Adipocyte (in vitro differentiated cells): Measurements from ENCODE around the gene TMC6.
"Not testable (repeated sequence)": the region's sequence is repeated elsewhere in the genome, so short reads cannot be mapped to it uniquely, and the experiment has no call there.

Source experiments
- DNase-seq: peaks from one replicate; pipeline ENCODE4 v3.0.0-alpha.2; 2015; ENCODE audit warnings: low read depth
- H3K27me3 ChIP-seq: replicated peaks from 2 replicates; pipeline ENCODE4 v1.7.0; 2013; ENCODE audit warnings: mild to moderate bottlenecking, low read length, moderate library complexity; ENCODE audit not compliant: control insufficient read depth, insufficient read depth
- H3K36me3 ChIP-seq: 2 replicates; pipeline ENCODE4 v1.7.0; 2013; ENCODE audit warnings: low read length, mild to moderate bottlenecking, moderate library complexity; ENCODE audit not compliant: control insufficient read depth, insufficient read depth, severe bottlenecking
- H3K4me1 ChIP-seq: 2 replicates; pipeline ENCODE4 v1.7.0; 2013; ENCODE audit warnings: mild to moderate bottlenecking, low read length, moderate library complexity; ENCODE audit not compliant: control insufficient read depth, insufficient read depth
- H3K4me3 ChIP-seq: 2 replicates; pipeline ENCODE4 v1.7.0; 2013; ENCODE audit warnings: mild to moderate bottlenecking, low read length, moderate library complexity
- H3K9ac ChIP-seq: 2 replicates; pipeline ENCODE4 v1.7.0; 2013; ENCODE audit warnings: mild to moderate bottlenecking, low read length, moderate library complexity
- H3K9me3 ChIP-seq: 2 replicates; pipeline ENCODE4 v1.7.0; 2013; ENCODE audit warnings: mild to moderate bottlenecking, low read length, moderate library complexity; ENCODE audit not compliant: control insufficient read depth

Gene TMC6

DNA sequence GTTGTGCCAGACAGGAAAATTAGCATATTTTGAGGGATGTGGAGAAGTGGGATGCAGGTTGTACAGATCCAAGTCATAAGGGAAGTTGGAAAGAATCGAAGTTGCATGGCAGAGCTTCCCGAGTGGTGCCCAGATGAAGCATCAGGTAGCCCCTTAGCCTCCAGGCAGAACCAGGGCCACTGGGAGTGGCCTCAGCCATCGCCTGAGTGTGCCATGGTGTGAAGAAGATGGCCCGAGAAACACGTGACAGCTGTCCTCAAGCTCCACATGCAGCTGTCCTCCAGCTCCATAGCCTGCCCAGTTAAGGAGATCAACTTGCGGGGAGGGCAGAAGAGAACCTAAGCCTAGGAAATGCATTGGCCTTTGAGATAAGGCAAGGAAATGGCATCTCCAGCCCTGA is 33.5 kb downstream of the TMC6 start:
- Histone ChIP-seq H3K4me1 (no peaks in the 10 kb centered on the region), H3K36me3 (peaks cover 90% of the 10 kb centered on the region), H3K9ac (no peak overlapping the region), H3K9me3 (no peaks in the 10 kb centered on the region), H3K27me3 (no peaks in the 10 kb centered on the region), H3K4me3 (no peak overlapping the region)
- DNase-seq: no peak

DNA sequence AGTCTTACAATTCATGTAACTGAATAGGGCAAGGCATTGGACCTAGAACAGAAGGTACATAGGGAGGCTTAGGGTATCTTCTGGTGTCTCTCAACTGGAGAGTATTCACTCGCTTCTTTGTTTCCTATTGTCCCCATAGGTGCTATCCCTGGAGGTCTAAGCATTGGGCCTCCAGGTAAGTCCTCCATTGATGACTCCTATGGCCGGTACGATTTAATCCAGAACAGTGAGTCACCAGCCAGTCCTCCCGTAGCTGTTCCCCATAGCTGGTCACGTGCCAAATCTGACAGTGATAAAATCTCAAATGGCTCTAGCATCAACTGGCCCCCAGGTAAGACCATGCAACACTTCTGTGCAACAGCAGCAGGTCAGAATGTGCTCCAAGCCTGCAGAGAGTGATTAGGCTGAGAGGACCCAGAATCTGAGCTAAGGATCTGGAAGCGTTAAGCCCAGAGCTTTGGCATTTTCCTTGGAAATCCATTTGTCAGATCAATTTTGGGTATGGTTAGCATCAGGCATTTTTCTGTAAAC is 35.7 kb downstream of the TMC6 start:
- no peak overlapping the region for H3K9ac ChIP-seq
- no peaks in the 10 kb centered on the region for H3K9me3 ChIP-seq
- no peak for DNase-seq
- no peak overlapping the region for H3K4me3 ChIP-seq
- H3K4me1 ChIP-seq: no peaks in the 10 kb centered on the region
- H3K27me3 ChIP-seq: no peaks in the 10 kb centered on the region
- peaks cover 83% of the 10 kb centered on the region for H3K36me3 ChIP-seq

- H3K9me3 ChIP-seq: no peaks in the 10 kb centered on the region
- peaks cover 78% of the 10 kb centered on the region for H3K36me3 ChIP-seq
- DNase-seq: no peak
- H3K4me3 ChIP-seq: no peak overlapping the region
- no peaks in the 10 kb centered on the region for H3K27me3 ChIP-seq
- no peaks in the 10 kb centered on the region for H3K4me1 ChIP-seq
- H3K9ac ChIP-seq: no peak overlapping the region
These were observed 38.8 kb downstream of the TMC6 start for GRCh38 chr17:78089576-78090281.

GRCh38 chr17:78088529-78088928 is 40.0 kb downstream of the TMC6 start:
- no peak overlapping the region for H3K4me3 ChIP-seq
- H3K9me3 ChIP-seq: no peaks in the 10 kb centered on the region
- no peak for DNase-seq
- no peaks in the 10 kb centered on the region for H3K4me1 ChIP-seq
- H3K36me3 ChIP-seq: peaks cover 68% of the 10 kb centered on the region
- no peaks in the 10 kb centered on the region for H3K27me3 ChIP-seq
- no peak overlapping the region for H3K9ac ChIP-seq

DNA sequence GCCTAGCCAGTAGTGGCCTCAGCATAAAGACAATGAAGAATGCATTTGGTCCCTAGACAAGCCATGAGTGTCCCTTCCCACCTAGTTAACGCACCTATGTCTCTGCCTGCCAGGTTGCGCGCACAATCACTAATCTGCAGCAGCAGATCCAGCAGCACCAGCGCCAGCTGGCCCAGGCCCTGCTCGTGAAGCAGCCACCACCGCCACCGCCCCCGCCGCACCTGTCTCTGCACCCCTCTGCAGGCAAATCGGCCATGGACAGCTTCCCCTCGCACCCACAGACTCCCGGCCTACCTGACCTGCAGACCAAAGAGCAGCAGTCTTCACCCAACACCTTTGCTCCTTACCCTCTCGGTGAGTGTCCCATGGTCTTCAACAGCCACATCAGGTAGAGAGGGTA is 41.8 kb downstream of the TMC6 start:
- H3K4me3 ChIP-seq: no peak overlapping the region
- DNase-seq: no peak
- H3K9ac ChIP-seq: no peak overlapping the region
- peaks cover 58% of the 10 kb centered on the region for H3K36me3 ChIP-seq
- H3K4me1 ChIP-seq: no peaks in the 10 kb centered on the region
- H3K27me3 ChIP-seq: no peaks in the 10 kb centered on the region
- H3K9me3 ChIP-seq: no peaks in the 10 kb centered on the region

GRCh38 chr17:78082988-78083387 is 45.6 kb downstream of the TMC6 start:
- H3K36me3 ChIP-seq: peaks cover 60% of the 10 kb centered on the region
- H3K27me3 ChIP-seq: no peaks in the 10 kb centered on the region
- H3K4me1 ChIP-seq: no peaks in the 10 kb centered on the region
- H3K9ac ChIP-seq: no peak overlapping the region
- H3K9me3 ChIP-seq: no peaks in the 10 kb centered on the region
- no peak for DNase-seq
- H3K4me3 ChIP-seq: no peak overlapping the region

DNA sequence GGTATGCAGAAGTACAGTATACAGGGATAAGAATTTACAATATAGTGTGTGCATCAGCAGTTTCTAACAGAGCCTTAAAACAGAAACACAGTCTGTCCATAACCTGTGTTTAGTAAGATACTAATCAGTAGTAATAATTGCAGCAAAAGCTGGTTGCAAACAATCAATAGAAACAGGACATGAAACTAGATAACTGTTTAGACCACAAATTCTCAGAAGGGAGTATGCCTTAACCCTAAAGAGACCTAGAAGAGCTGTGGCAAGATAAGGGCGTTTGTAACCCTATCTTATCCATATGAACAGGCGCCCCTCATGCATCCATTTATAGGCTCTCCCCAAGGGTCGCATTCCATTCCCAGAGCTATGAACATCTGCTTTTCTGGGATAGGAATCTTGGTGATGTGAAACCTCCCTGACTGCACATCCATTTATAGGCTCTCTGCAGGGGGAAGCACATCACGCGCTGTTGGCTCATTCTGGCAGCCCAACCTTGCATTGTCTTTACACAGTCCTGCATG is 46.1 kb downstream of the TMC6 start:
- H3K9ac ChIP-seq, H3K4me1 ChIP-seq, DNase-seq, H3K4me3 ChIP-seq, H3K9me3 ChIP-seq, H3K27me3 ChIP-seq: not testable (repeated sequence)
- H3K36me3 ChIP-seq: peaks cover 60% of the 10 kb centered on the region

DNA sequence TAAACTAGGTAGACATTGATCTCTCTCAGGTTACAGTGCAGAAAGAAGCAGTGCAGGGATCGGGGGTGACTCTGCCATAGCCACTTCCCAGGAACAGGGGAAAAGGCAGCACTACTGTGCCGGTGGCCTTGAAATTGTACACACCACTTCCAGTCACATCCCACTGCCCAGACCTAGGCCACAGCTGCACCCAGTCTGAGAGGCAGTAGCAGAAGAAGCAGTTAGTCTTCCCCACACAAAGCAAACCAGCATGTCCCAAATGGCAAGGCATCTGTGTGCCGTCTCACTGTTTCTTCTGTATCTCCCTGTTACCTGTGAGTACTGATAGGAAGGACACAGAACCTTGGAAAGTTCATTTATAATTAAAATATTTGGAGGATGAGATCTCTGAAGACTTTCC is 47.0 kb downstream of the TMC6 start:
- Histone ChIP-seq H3K4me3 (no peak overlapping the region), H3K27me3 (no peaks in the 10 kb centered on the region), H3K36me3 (peaks cover 60% of the 10 kb centered on the region), H3K4me1 (no peaks in the 10 kb centered on the region), H3K9ac (no peak overlapping the region), H3K9me3 (no peaks in the 10 kb centered on the region)
- no peak for DNase-seq

DNA sequence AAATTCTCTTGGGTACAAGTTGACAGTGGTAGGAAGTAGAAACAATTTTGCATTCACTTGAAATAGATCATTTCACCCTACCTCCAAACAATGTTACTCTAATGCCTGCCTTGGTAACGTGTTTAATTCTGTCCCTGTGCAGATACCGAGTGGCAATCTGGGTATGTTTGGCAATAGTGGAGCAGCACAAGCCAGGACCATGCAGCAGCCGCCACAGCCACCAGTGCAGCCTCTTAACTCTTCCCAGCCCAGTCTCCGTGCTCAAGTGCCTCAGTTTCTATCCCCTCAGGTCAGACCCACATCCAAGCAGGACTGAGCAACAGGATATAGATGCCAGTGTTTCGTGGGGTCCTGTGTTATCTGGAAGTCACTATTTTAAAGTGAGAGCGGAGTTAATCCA is 49.3 kb downstream of the TMC6 start:
- no peak overlapping the region for H3K4me3 ChIP-seq
- H3K9ac ChIP-seq: no peak overlapping the region
- H3K9me3 ChIP-seq: no peaks in the 10 kb centered on the region
- peaks cover 74% of the 10 kb centered on the region for H3K36me3 ChIP-seq
- no peaks in the 10 kb centered on the region for H3K4me1 ChIP-seq
- H3K27me3 ChIP-seq: no peaks in the 10 kb centered on the region
- no peak for DNase-seq

- H3K4me1 ChIP-seq: no peaks in the 10 kb centered on the region
- DNase-seq: no peak
- H3K27me3 ChIP-seq: no peaks in the 10 kb centered on the region
- peaks cover 4% of the 10 kb centered on the region for H3K9me3 ChIP-seq
- H3K36me3 ChIP-seq: peaks cover 79% of the 10 kb centered on the region
- H3K9ac ChIP-seq: no peak overlapping the region
- H3K4me3 ChIP-seq: no peak overlapping the region
These were observed 53.0 kb downstream of the TMC6 start for GRCh38 chr17:78075545-78075944.

DNA sequence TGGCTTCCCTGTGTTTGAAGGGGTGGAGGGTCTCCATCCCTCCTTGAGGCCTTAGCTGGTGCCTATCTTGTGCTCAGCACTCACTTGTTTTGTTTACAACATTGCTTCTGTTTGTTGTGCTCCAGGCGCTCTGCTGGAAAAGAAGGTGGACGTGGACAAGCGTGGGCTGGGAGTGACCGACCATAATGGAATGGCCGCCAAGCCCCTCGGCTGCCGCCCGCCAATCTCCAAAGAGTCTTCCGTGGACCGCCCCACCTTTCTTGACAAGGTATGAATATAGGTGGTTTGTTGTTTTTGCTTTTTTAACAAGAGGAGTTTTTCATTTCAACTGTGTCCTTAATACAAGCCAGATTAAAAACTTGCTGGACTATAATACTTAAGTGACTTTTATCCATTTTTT is 53.5 kb downstream of the TMC6 start:
- Histone ChIP-seq H3K27me3 (no peaks in the 10 kb centered on the region), H3K9me3 (peaks cover 4% of the 10 kb centered on the region), H3K36me3 (peaks cover 74% of the 10 kb centered on the region), H3K4me1 (no peaks in the 10 kb centered on the region), H3K4me3 (no peak overlapping the region), H3K9ac (no peak overlapping the region)
- DNase-seq: no peak

DNA sequence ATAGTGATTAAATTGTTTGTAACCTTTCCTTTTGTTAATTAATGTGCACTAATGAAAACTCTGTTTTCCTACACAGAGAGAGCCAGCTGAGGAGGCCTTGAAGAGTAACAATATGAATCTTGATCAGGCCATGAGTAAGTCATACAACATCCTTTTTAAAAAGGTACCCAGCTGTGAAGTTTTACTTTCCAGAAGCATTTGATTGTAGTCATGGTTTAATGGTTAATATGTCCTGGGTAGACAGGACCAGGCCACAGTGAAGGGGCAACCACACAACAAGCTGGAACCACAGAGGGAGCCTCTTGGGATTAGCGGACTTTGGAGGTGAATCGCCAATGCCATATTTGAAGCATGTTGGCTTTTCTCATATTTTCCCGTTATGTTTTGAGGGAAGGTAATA is 55.6 kb downstream of the TMC6 start:
- Histone ChIP-seq H3K9ac (no peak overlapping the region), H3K4me1 (no peaks in the 10 kb centered on the region), H3K4me3 (no peak overlapping the region), H3K36me3 (peaks cover 68% of the 10 kb centered on the region), H3K9me3 (peaks cover 4% of the 10 kb centered on the region), H3K27me3 (no peaks in the 10 kb centered on the region)
- DNase-seq: no peak
